ENCODE results near the gene INSM2. TPM values are rescaled to one million over a fixed set of nuclear protein-coding genes. Genes with fewer than 3 reads are reported as not detected.

Gene INSM2
- total and polyA plus RNA-seq, 2 of the 13 experiments (the other 11 are each of a cell fraction or from before 2014, with no cell fraction given) = not detected

- TF ChIP-seq SRSF1 (optimal IDR thresholded peaks at IDR 0.05; ENCODE audit: low read depth, low read length) = peak; percentile 91
- TF ChIP-seq FOSL1 (CRISPR knock-in tag; IDR thresholded peaks at IDR 0.05; ENCODE audit: borderline replicate concordance) = peak; percentile 100
- TF ChIP-seq ZBTB43 (CRISPR knock-in tag; conservative IDR thresholded peaks at IDR 0.05) = peak; percentile 100
- no peak for TF ChIP-seq SP1 (IDR thresholded peaks at IDR 0.05)
- peak; percentile 99 for TF ChIP-seq SP1 (CRISPR knock-in tag; IDR thresholded peaks at IDR 0.05)
- peak; percentile 100 for TF ChIP-seq PHF5A (CRISPR knock-in tag; IDR thresholded peaks at IDR 0.05; ENCODE audit: low read depth, unreplicated experiment)
- peak; percentile 100 for TF ChIP-seq ZFP1 (CRISPR knock-in tag; IDR thresholded peaks at IDR 0.05)
- peak; percentile 100 for TF ChIP-seq GATAD2A (CRISPR knock-in tag; IDR thresholded peaks at IDR 0.05)
- TF ChIP-seq CENPBD1 (CRISPR knock-in tag; IDR thresholded peaks at IDR 0.05; ENCODE audit: borderline replicate concordance, low read depth) = peak; percentile 100
- TF ChIP-seq EZH2 (conservative IDR thresholded peaks at IDR 0.05; ENCODE audit: low read depth, low read length) = peak; percentile 100
- TF ChIP-seq ZNF740 (CRISPR knock-in tag; IDR thresholded peaks at IDR 0.05) = peak; percentile 100
- peak; percentile 100 for TF ChIP-seq HOMEZ (CRISPR knock-in tag; IDR thresholded peaks at IDR 0.05; ENCODE audit: low read depth)
- peak; percentile 100 for TF ChIP-seq ELF4 (CRISPR knock-in tag; IDR thresholded peaks at IDR 0.05; ENCODE audit: borderline replicate concordance)
- TF ChIP-seq GATAD1 (CRISPR knock-in tag; IDR thresholded peaks at IDR 0.05) = peak; percentile 96
- no peak for TF ChIP-seq PLRG1 (conservative IDR thresholded peaks at IDR 0.05)
- peak; percentile 100 for TF ChIP-seq JDP2 (CRISPR knock-in tag; IDR thresholded peaks at IDR 0.05; ENCODE audit: borderline replicate concordance)
- peak; percentile 100 for TF ChIP-seq ZNF33A (CRISPR knock-in tag; IDR thresholded peaks at IDR 0.05; ENCODE audit: borderline replicate concordance)
- TF ChIP-seq KDM5A (IDR thresholded peaks at IDR 0.05; ENCODE audit: borderline replicate concordance, low read length) = no peak
- peak; percentile 99; the same call in 1 of the 2 replicates for TF ChIP-seq CENPX (CRISPR knock-in tag; IDR thresholded peaks at IDR 0.05)
- peak; percentile 100 for TF ChIP-seq MIER2 (CRISPR knock-in tag; IDR thresholded peaks at IDR 0.05)
- TF ChIP-seq KAT7 (CRISPR knock-in tag; IDR thresholded peaks at IDR 0.05; ENCODE audit: borderline replicate concordance) = peak; percentile 100
- peak; percentile 100 for TF ChIP-seq ZNF782 (CRISPR knock-in tag; IDR thresholded peaks at IDR 0.05; ENCODE audit: borderline replicate concordance)
- peak; percentile 98 for TF ChIP-seq ZNF768 (CRISPR knock-in tag; IDR thresholded peaks at IDR 0.05)
- TF ChIP-seq ZNF589 (CRISPR knock-in tag; conservative IDR thresholded peaks at IDR 0.05) = peak; percentile 100
- TF ChIP-seq ELK4 (CRISPR knock-in tag; IDR thresholded peaks at IDR 0.05; ENCODE audit: borderline replicate concordance) = peak; percentile 100; the same call in 1 of the 2 replicates
- peak; percentile 100 for TF ChIP-seq KDM1A (CRISPR knock-in tag; IDR thresholded peaks at IDR 0.05)
- TF ChIP-seq ZNF354B (CRISPR knock-in tag; IDR thresholded peaks at IDR 0.05) = peak; percentile 100
- peak; percentile 64; the same call in 1 of the 2 replicates for TF ChIP-seq MAZ (IDR thresholded peaks at IDR 0.05; ENCODE audit: borderline replicate concordance, low read depth, low read length)
- peak; percentile 100 for TF ChIP-seq MAZ (CRISPR knock-in tag; IDR thresholded peaks at IDR 0.05; ENCODE audit: low read depth)
Measured at GRCh38 chr14:35534873-35535482, 1.0 kb downstream of the INSM2 start (continued).

Measured in HepG2 (cell line).